Measurements from ENCODE around the gene GPC5. TPM values are rescaled to one million over a fixed set of nuclear protein-coding genes. Genes with fewer than 3 reads are reported as not detected.

GPC5 gene
- total and polyA plus RNA-seq, 9 of the 15 experiments (the other 6 are each of a cell fraction or from before 2014, with no cell fraction given), result 0.18 to 0.27 TPM; not detected in 7

GRCh38 chr13:92177966-92178365, 779.5 kb downstream of the GPC5 start:
- WGBS (ENCODE audit: insufficient coverage, low coverage, missing lambda C conversion rate), result 6% methylated on average over 5 of the region's 5 CpGs
- DNase-seq (ENCODE audit: extremely low read depth in 1 of 4, low spot score in 3 of 4) (no peak), ATAC-seq (no peak), FAIRE-seq (no peak)
- POLR2A ChIA-PET, result no interaction called here
- Histone ChIP-seq H3K27me3 (ENCODE audit: control insufficient read depth in 2 of 2, insufficient read depth in 2 of 2, low read length in 2 of 2) (no peaks in the 10 kb centered on the region), H3K9me3 (replicated peaks; ENCODE audit: control insufficient read depth, insufficient read depth, low read depth, low read length) (no peaks in the 10 kb centered on the region), H3K27ac (ENCODE audit: extremely low read depth, low read depth, low read length) (no peak overlapping the region), H3K36me3 (ENCODE audit: control insufficient read depth, insufficient read depth, low read length) (no peaks in the 10 kb centered on the region), H3K4me1 (replicated peaks in 1 of 2; ENCODE audit: control insufficient read depth in 2 of 2, insufficient read depth in 2 of 2, low read length in 2 of 2) (no peaks in the 10 kb centered on the region), H3K4me2 (ENCODE audit: insufficient read depth, low read length) (no peak overlapping the region), H3K9ac (ENCODE audit: insufficient read depth in 1 of 2, low read depth in 2 of 2, low read length in 2 of 2) (no peak overlapping the region), H4K20me1 (replicated peaks; ENCODE audit: control insufficient read depth, insufficient read depth, low read length) (no peaks in the 10 kb centered on the region), H2AFZ (ENCODE audit: low read depth, low read length) (no peak overlapping the region), H3K9me1 (ENCODE audit: control insufficient read depth, insufficient read depth, low read length) (no peaks in the 10 kb centered on the region), H3K79me2 (ENCODE audit: control insufficient read depth, insufficient read depth, low read length) (no peaks in the 10 kb centered on the region), H3K4me3 (no peak overlapping the region)
- CTCF ChIA-PET (ENCODE audit: low intra/inter-chr PET ratio), result no interaction called here
- BruUV-seq (replicated peaks), result no TSS peak
- intact Hi-C loops (cut with micrococcal nuclease) (no loop called here), in situ Hi-C loops (cut with MboI) (loop anchor here (25.0 kb wide), 1 partner anchor 316 kb away; no protein-coding TSS in a partner anchor)
- TF ChIP-seq RUNX1 (IDR thresholded peaks at IDR 0.05; ENCODE audit: low read depth) (no peak), TAF1 (IDR thresholded peaks at IDR 0.05; ENCODE audit: control insufficient read depth, extremely low read depth, insufficient read depth, low read length, severe bottlenecking) (no peak), BRF2 (IDR thresholded peaks at IDR 0.05; ENCODE audit: borderline replicate concordance, insufficient read depth, insufficient read length) (no peak), TOE1 (IDR thresholded peaks at IDR 0.05; ENCODE audit: borderline replicate concordance) (no peak), TOE1 (CRISPR knock-in tag; IDR thresholded peaks at IDR 0.05; ENCODE audit: borderline replicate concordance, low read depth) (no peak), NFIX (CRISPR knock-in tag; IDR thresholded peaks at IDR 0.05; ENCODE audit: low read depth) (no peak), TAF7 (tag; IDR thresholded peaks at IDR 0.05) (no peak), CBFB (CRISPR knock-in tag; IDR thresholded peaks at IDR 0.05) (no peak), CLOCK (CRISPR knock-in tag; IDR thresholded peaks at IDR 0.05; ENCODE audit: borderline replicate concordance) (no peak), NUFIP1 (IDR thresholded peaks at IDR 0.05; ENCODE audit: partially characterized antibody) (no peak), DIDO1 (tag; IDR thresholded peaks at IDR 0.05; ENCODE audit: low read depth) (no peak), ZBTB8A (IDR thresholded peaks at IDR 0.05; ENCODE audit: partially characterized antibody) (no peak), ZHX1 (conservative IDR thresholded peaks at IDR 0.05; ENCODE audit: low read length) (no peak), ZBTB5 (IDR thresholded peaks at IDR 0.05) (no peak), CCAR2 (IDR thresholded peaks at IDR 0.05; ENCODE audit: low read depth, low read length) (no peak), POLR2A (conservative IDR thresholded peaks at IDR 0.05) (no peak)
